ENCODE results near the gene HENMT1.
"Not testable (repeated sequence)": the region's sequence is repeated elsewhere in the genome, so short reads cannot be mapped to it uniquely, and the experiment has no call there.

The HENMT1 gene

DNA sequence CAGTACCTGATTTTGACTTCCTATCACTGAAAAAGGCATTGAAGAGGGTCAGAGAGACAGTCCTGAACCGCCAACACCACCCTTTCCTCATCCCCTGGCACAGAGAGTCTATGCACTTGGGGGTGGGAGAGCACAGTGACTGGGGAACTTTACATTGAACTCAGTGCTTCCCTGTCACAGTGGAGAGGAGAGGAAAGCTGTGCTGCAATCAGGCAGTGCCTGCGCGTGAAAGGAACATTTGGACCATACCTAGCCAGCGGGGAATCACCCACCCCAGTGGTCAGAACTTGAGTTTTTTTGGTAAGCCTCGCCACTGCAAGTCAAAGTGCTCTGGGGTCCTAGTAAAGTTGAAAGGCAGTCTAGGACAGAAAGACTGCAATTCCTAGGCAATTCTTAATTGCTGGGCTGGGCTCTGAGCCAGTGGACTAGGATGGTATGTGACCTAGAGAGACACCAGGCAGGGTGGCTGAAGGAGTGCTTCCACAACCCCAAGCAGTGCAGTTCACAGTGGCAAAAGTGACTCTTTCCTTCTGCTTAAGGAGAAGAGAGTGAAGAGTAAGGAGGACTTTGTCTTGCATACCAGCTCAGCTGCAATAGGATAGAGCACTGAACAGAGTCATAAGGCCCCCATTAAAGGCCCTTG lies 9.4 kb upstream of the HENMT1 start:
- no peak for DNase-seq

DNA sequence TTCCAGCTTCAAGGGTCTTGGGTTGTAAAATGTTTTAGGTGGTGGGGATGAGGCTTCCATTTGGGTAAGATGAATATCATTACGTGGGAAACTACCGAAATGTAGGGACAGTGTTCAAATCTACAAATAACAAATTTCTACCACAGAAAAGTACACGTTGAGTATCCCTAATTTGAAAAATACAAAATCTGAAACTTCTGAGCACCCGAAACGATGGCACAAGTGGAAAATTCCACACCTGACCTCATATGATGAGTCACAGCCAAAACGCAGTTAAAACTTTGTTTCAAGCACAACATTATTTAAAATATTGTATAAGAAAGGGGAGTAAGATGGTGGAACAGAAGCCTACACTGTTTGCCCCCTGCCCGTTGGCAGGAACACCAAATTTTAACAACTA lies 8.8 kb upstream of the HENMT1 start:
- DNase-seq, result no peak

GRCh38 chr1:108668777-108669176 lies 7.9 kb upstream of the HENMT1 start:
- DNase-seq, result no peak

DNA sequence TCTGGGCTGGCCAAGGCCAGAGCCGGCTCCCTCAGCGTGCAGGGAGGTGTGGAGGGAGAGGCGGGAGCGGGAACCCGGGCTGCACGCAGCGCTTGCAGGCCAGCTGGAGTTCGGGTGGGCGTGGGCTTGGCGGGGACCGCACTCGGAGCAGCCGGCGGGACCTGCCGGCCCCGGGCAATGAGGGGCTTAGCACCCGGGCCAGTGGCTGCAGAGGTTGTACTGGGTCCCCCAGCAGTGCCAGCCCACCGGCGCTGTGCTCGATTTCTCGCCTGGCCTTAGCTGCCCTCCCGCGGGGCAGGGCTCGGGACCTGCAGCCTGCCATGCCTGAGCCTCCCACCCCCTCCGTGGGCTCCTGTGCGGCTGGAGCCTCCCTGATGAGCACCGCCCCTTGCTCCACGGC lies 6.5 kb upstream of the HENMT1 start:
- DNase-seq, result not testable (repeated sequence)

DNA sequence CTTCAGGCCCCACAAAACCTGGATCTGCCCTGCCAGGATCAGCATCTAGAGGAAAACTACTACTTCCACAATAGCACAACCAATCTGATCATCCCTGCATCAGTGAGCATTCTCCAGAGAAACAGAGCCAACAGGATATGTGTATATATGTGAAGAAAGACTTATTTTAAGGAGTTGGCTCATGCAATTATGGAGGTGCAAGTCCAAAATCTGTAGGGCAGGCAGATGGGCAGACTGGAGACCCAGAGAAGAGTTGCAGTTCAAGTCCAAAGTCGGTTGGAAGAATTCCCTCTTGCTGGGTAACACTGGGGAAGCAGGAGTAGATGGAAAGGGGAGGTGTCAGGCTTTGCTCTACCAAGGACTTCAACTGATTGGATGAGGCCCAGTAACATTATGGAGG lies 4.9 kb upstream of the HENMT1 start:
- DNase-seq, result no peak

GRCh38 chr1:108665067-108665466 lies 4.2 kb upstream of the HENMT1 start:
- DNase-seq, result no peak

DNA sequence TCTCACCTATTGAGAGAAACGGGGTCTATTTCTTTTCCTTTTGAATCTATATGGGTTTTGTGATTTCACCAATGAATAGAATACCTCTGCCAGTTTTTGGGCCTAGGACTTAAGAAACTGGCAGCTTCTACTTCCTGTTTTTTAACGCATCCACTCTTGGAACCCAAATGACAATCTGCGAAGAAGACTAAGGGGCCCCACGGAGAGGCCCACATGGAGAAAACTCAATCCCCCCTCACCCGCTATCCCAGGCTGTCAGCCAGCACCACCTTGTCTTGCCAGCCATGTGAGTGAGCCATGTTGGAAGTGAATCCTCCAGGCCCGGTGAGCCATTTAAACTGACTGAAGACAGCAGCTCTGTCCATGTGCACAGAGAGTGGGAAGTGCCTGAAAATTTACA lies 3.6 kb upstream of the HENMT1 start:
- peak in 2 of 4 experiments; percentile 16 to 20 for DNase-seq

DNA sequence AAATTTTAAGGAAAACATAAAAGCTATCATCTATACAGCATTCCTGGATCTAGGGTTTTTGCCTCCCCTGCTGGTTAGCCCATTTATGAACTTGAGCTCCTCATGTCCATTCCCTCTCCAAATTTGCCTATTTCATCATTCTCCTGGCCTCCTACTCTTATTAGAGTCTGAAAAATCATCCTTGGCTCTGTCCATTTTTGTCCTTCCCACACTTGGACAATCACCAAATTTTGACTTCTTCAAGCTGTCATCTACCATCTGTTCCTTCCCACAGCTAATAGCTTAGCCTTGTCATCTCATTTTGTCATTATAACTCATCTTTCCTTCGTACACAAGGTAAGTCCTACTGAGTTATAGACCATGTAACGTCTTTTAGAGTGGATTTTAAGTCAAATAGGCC lies 2.2 kb upstream of the HENMT1 start:
- no peak for DNase-seq

DNA sequence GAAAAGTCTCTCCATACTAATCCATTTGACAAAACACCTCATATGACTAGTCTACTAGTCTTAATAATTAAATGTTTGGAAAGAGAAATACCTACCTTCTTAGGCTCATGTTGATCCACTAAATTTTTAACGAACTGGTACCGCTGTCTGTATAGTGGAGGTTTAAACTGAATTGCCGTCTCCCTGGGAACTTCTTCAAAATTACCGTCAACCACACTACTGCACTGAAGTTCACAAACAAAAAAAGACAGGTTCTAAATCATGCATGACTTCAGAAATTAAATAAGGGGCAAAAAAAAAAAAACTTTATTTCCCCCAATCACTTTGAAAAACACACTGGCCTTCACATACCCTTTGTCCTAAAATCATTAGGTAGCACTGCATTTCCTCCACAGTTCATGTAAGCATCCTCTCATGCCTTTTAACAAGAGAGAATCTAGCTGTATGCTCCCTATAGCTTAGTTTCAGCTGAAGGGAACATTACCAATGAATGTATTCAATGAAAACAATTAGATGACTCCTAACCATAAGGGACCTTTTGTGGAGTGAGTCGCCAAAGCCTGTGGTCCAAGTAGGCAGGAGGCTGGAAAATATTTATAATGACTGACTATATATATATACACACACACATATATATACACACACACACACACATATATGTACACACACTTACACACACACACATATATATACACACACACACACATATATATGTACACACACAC lies 3.4 kb downstream of the HENMT1 start:
- DNase-seq, result no peak

DNA sequence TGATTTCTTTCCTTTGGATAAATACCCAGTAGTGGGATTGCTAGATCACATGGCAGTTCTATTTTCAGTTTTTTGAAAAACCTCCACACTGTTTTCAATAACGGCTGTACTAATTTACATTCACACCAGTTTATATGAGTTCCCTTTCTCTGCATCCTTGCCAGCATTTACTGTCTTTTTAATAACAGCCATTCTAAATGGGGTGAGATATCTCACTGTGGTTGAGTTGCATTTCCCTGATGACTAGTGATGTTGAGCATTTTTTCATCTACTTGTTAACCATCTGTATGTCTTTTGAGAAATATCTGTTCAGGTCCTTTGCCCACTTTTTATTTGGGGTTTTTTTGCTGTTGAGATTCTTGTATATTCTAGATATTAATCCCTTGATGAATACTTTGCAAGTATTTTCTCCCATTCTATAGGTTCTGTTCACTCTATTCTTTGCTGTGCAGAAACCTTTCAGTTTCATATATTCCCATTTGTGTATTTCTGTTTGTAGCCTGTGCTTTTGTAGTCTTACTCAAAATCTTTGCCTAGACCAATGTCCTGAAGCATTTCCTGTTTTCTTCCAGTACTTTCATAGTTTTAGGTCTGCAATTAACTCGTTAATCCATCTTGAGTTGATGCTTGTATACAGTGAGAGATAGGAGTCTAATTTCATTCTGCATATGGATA lies 7.3 kb downstream of the HENMT1 start:
- DNase-seq, result no peak

- peak; percentile 92 to 97 (median 96) for DNase-seq
These were observed 14.1 kb downstream of the HENMT1 start for GRCh38 chr1:108646648-108647269.

DNA sequence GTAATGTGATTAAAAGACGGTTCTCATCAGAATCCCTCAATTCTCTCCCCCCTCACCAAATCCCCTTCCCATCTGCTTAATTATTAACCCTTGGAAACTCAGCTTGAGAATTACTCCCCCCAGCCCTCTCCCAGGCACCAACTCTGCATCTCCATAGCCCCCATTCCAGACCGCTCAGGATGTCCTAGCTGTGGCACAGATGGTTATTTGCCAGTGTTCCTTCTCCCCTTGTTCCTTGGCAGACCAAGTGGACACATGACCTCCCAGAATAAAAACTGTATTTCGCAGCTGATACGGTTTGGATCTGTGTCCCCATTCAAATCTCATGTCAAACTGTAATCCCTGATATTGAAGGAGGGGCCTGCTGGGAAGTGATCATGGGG lies 14.6 kb downstream of the HENMT1 start:
- DNase-seq, result no peak

GRCh38 chr1:108645564-108646184 lies 15.2 kb downstream of the HENMT1 start:
- DNase-seq, result no peak

DNA sequence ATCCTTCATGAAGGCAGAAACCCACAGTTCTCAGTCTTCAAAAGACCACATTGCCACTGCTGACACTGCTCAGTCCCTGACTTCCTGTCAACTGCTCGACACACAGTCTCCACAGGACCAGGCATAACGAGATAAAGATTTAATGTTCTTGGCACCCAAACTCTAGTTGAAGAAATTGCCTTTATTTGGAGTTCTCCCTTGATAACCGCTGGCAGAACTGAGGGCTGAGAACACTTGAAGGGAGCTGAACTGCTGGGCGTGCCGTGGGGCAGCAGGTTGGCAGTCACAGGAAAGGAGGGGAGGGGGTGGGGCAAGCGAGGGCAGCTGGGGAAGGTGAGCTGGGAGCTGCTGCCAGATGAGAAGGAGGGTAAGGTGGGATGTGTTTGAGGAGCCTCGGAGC lies 15.9 kb downstream of the HENMT1 start:
- DNase-seq, result peak in 2 of 4 experiments; percentile 20 to 21

DNA sequence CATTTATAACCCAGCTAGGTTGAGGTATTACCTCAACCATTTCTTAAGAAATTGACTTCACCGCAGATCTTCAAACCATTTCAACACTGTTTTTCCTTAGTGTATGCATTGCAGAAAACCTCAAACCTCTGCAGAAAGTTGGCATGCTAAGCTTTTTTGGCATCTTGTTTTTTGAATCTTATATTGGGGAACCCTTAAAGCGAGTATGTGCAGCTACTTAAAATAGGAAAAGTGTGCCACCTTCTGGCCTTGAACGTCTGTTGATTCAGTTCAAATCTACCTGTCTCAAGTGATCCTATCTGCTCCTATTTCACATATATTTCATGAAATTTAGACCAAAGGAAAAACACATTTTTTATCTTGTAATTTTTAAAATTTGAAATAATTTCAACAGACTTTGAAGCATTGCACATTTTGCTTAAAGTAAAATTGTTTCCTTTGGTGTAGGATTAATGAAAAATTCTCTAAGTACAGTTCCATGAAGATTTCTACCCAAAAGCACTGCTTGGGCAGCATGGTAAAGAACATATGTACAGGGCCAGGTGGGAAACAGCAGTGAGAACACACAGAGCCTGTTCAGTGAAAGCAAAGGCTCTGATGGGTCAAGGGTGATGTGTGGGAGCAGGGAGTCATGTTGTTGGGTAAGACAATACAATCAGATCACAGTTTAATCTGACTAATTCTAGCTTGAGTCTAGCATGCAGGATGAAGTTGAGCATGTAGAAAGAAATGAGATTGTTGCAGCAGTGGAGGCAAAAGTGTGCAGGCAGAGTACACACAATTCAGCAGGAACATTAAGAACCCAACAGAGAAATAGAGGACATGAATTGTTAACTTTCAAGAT lies 17.2 kb downstream of the HENMT1 start:
- peak; percentile 53 to 87 (median 73) for DNase-seq

DNA sequence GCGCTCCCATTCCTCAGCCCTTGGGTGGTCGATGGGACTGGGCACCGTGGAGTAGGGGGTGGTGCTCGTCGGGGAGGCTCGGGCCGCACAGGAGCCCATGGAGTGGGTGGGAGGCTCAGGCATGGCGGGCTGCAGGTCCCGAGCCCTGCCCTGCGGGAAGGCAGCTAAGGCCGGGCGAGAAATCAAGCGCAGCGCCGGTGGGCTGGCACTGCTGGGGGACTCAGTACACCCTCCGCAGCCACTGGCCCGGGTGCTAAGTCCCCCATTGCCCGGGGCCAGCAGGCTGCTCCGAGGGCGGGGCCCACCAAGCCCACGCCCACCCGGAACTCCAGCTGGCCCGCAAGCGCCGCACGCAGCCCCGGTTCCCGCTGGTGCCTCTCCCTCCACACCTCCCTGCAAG lies 20.0 kb downstream of the HENMT1 start:
- not testable (repeated sequence) for DNase-seq

- no peak for DNase-seq
These were observed 20.9 kb downstream of the HENMT1 start for GRCh38 chr1:108639899-108640560.

DNA sequence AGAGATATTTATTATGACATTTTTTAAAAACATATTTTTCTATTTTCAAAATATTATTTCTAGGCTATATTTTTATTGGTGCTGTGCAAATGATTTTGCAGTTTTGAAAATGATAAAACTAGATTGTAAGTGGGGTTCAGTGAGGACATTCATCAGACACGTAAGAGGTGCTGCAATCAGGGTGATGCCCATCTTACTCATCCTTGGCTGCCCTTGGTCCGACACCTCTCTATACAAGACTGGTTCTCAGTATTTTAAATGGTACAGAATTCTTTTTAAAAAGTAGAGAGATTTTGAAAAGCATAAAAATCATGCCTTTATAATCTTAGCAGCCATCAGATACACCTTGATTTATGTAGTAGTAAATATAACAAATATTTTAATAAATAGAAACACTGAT lies 24.0 kb downstream of the HENMT1 start:
- no peak for DNase-seq

- DNase-seq, result no peak
These were observed 26.4 kb downstream of the HENMT1 start for GRCh38 chr1:108634521-108634920.

GRCh38 chr1:108628665-108629064 lies 32.2 kb downstream of the HENMT1 start:
- DNase-seq, result no peak

DNA sequence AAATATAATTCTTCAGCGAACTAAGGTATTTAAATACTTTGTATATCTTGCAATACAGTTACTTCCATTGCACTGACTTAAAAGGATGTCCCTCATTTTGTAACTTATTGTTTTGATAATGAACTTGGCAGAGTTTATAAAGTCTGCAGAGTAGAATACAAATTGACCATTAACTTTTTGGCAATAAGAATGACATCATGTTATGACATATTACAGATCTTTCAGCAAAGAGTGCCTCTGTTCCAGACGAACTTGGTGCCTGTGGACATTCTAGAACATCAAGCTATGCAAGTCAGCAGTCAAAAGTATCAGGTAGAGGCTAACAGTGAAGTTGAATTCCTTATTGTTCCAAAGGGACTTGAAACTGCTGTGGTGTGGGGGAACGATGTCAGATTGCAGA lies 32.9 kb downstream of the HENMT1 start:
- no peak for DNase-seq

DNA sequence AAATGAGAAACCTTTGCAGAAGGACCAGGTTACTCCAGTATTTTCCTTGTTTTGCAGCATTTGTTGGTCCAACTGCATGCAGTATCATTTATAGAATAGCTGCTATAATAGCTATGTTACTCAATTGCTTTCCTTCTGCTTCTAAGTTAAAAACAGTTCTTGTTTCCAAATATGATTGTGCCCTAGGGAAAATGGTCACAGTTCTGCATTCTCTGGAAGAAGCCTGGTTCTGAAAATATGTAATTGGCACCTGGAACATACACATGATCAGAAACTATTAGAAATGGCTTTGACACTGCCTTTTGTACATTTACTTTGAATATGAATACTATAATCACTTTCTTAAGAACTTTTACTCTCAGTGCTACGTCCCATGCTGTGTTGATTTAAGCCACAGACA lies 33.6 kb downstream of the HENMT1 start:
- DNase-seq, result no peak

Data from suppressor macrophage (primary cell).